Occipital lobe (tissue), 2 donors: ENCODE data around the gene FANCE. TPM values are rescaled to one million over a fixed set of nuclear protein-coding genes. Genes with fewer than 3 reads are reported as not detected.
"Not testable (repeated sequence)": the region's sequence is repeated elsewhere in the genome, so short reads cannot be mapped to it uniquely, and the experiment has no call there.

ENCODE experiments used
- DNase-seq: peaks from one replicate; lab custom pipeline; 2025; lab: John Stamatoyannopoulos, UW
- total RNA-seq: library from RNA; depleted of rRNA; stranded (reverse); fragments of >200 nt; gene quantifications from one replicate; pipeline ENCODE4 v1.2.3, GENCODE V29; 2014

The FANCE gene
- total RNA-seq, 1 donor from 2014 or later: 9.5 TPM

DNA sequence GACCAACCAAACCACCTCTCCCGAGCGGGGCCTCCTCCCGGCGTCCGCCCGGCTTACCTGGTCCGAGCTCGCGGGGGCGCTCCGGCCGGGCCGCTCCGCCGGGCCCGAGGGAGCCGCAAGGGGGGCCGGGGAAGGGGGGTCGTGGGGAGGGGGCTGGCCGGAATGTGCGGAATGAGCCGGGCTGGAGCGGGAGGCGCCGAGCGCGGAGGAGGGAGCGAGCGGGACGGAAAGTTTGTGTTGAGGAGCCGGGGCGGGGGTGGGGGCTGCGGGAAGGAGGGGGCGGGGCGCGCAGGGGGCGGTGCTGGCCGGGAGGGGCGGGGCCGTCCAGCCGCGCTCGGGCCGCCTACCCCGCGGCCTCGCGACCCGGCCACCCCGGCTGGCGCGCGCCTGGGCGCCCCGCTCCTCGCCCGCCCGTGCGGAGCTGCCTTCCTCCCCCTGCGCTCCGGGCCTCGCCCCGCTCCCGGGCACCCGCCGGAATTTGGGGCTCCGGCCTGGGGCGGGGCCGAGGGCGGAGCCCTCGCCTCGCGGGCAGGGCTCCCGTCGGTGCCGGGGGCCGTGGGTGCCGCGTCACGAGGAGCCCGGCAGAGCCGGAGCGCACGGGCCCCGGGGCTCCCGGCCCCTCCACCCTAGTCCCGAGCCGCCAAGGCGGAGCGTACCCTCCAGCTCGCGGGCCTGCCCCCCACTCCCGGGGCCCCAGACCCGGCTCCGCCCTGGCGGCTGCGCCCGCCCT is 44.9 kb downstream of the FANCE start, which contains the start of gene TEAD3:
Gene TEAD3 (minus strand): TSS at position 239 of the 730 bp plus-strand sequence.
- no peak for DNase-seq

DNA sequence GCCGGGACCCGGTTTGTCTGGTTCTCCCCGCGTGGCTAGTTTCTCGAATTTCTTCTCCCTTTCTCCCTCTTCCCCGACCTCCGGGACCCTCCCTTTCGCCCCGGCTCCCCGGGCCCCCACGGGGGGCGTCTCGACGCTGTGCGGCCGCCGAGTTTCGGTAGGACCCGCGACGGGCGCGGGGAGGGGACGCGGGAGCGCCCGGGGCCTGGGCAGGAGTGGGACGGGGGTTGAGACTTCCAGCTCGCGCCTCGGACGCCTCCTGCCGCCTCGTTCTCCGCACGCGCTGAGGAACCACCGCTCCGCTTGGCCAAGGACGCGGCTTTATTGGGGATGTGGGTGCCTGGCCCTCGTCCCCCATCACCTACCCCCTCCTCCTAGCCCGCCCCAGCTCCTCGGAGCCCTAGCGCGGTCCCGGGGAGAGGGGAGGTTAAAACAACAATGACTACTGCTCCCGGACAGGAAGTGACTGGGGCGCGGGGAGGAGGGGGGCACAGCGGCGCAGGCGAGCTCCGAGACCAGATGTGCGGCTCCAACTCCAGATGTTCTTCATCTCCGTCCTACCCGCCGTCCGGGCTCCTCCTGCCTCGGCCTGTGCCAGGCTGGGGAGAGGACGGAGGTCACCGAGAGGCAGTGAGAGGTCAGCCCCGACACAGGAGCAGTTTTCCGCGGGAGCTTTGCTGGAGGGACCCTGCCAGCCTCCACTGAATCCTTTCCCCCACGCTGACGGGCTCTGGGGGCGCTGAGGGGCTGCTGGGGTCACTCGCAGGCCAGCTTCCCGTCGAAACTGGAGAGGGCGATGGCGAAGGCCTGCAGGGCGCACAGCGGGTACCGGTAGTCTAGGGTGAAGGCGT is 45.7 kb downstream of the FANCE start:
- DNase-seq: no peak

DNA sequence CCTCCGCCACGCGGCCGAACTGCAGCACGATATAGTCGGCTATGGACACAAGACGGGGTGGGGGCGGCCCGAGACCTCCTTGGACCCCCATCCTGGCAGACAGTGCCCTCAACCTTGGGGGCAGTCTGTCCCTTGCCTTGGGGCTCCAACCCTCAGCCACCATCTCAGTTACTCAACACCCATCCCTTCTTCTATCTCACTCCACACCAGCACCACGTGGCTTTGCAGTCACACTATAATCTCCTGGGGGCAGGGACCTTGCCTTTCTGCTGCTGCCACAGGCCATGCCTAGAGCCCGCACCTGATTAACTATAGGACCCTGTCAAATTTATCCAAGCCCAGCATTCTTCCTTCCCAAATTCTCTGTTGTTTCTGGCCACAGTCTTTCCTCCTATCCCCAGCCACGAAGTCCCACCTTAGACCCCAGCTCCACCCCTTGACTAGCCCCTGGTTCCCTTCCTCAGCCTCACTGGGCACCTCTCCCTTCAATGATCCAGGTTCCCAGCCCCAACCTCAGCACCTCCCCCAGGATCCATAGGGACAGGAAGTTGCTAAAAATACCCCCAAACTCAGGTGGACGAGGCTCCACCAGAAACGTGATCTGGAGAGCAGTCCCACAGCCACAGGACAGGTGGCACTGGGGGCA is 46.4 kb downstream of the FANCE start:
- DNase-seq: no peak

DNA sequence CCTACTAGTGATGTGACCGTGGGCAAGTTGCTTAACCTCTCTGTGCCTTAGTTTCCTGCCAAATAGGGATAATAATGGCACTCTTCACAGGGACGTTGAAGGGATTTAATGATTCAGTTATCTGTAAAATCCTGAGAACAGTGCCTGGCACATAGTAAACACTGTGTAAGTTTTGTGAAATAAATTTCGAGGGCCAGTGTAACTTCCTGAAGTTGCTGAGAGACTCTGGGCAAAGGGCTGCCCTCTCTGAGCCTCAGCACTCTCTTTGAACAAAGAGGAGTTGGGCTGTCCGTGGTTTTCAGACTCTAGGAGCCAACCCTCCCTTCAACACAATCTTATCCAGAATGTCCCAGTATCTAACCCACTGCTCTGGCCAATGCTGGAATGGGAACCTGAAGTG is 47.2 kb downstream of the FANCE start:
- DNase-seq: no peak

DNA sequence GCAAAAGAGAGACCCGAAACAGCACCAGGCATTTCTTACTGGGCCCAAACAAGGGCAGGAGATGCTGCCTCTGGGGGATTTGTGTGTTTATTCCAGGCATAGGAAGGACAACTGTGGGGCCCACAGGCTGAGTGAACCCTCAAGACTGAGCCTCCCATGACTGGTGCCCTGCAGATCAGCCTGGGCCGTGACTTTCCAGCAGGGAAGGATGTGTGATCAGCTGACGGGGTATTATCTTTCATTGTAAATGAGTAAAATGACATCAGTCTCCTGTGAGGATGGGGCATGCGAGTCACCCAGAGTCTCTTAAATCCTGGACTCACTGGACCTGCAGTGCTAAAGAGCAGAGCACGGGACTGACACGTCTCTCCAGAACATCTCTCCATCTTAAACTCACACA is 48.6 kb downstream of the FANCE start:
- DNase-seq: no peak

DNA sequence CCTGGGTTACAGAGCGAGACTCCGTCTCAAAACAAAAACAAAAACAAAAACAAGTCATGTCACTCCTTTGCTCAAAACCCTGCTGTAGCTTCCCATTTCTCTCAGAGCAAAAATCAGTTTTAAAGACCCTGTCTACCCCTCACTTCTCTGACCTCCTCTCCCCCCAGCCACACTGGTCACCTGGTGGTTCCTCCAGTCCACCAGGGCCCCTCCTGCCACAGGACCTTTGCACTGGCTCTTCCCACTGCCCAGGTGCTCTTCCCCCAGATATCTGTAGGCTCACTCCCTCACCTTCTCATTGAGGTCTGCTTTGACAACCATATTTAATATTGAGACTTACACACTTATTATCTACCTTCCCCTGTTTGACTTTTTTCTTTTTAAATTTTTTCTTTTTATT is 49.6 kb downstream of the FANCE start:
- no peak for DNase-seq

DNA sequence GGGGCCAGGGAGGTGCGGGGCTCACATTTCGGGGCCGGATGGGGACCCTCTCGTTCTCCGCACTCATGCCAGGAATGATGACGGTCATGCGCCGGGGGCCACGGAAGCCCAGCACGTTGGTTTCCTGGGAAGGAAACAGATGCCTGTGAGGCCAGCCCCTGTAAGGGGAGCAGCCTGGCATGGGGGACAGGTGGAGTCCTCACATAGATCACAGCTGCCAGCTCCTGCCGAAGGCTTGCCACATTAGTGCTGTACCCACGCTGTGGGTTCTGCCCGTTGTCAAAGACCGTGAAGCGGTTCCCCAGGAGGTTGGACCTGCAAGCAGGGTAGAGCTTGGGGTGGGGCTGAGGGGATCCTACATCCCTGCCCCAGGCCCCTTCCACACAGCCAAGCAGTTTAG is 51.4 kb downstream of the FANCE start:
- DNase-seq: no peak

DNA sequence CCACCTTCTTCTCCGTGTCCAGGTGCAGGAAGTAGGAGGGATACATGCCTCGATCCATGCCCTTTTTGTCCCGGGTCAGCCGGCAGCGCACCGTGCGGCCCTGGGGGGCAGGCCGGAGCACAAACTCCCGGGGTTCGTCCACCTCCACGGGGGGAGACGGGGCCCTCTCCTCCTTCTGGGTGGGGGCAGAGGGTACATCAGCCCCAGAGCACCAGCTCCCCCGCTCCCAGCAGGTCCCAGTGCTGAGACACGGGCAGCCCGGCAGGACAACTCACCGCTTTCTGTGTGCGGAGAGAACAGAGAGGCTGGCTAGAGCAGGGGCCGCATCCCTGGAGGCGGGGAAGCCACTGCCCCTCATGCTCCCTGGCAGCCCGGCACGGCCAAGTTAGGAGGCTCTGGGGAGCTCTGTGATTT is 53.9 kb downstream of the FANCE start:
- DNase-seq: no peak

DNA sequence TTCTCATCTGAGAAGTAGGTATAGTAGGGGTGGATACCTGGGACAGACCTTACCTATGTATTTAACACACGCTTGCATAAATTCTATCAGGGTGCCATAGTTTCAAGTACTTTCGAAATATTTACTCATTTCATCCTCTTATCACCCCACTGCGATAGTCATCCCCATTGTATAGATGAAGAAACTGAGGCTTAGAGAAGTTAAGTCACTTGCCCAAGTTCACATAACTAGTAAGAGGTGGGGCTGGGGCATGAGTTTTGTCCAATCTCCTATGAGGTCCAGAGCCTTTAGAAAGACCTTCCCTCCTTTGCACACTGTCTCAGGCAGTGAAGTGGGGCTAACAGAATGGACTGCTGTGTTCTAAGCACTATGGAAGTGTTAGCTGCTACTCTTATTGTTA is 54.4 kb downstream of the FANCE start:
- DNase-seq: no peak

DNA sequence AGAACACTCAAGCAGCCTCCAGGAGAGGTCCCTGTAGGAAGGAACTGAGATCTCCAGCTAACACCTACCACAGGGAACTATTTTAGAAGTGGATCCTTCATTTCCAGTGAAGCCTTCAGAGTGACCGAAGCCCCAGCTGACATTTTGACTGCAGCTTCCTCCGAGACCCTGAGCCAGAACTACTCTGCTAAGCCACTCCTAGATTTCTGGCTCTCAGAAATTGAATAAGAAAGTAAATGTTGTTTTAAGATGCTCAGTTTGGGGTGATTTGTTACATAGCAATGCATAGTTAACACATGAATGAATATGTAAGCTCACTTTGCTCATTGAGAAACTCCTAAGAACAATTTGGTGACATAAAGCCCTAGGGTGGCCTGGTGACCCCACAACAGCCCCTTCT is 55.1 kb downstream of the FANCE start:
- DNase-seq: no peak

DNA sequence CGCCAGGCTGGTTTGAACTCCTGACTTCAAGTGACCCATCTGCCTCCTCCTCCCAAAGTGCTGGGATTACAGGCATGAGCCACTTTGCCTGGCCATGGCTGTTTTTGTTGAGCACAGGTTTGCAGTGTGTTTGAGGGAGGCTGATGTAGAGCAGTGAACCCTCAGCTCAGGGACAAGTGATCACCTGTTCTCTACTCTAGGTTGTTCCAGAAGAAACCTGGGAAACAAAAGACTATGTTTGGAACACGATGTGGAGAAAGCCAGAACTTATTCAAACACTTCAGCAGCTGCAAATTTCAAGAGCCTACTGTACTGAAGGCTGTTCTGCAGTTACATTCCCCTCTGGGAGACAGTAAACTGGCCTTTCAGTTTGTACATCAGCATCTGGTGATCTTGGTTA is 55.9 kb downstream of the FANCE start:
- DNase-seq: no peak

DNA sequence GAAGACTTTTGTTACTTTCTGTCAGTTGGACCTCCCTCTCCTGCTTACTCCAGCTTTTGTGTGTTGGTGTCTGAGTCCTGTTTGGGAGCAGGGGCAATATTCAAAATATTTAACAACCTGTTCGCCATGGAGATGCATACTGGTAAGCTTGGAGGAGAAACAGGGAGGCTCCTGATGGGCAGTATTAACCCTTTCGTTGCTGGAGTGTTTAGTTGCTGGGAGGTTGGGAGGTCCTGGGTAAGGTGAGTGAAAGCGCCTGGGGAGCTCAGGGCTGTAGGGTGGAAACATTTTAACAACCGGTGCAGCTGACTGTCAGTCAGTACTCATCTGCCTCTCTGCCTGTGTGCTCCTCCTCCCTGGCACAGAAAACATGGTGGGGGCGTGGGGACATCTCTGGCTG is 56.4 kb downstream of the FANCE start:
- no peak for DNase-seq

DNA sequence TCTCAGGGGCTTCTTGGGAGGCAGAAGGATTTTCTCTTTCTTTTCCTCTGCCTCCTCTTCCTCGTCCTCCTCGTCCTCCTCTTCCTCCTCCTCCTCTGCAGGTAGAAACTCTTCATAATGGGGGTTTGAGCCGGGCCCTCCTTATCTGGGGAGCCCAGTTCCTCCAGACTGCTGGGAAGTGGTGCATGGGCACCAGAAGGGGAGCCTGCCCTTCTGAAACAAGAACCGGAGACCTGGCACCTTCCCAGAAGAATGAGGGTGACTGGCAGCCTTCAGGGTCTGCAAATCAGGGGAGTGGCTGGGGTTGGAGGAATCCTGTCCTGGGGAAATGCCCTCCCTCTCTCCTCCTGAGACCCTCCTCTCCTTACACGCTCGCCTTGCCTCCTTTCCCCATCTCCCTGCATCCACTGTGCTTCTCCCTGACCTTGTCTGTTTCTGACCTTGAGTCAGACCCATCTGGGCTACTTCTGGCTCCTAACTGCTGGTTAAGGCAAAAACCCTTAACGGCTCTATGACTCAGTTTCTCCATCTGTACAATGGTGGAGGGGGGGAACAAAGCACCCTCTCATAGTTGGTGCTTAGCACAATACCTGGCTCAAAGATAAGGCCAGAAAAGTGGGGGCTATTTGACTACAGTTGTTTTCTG is 58.9 kb downstream of the FANCE start:
- no peak for DNase-seq

DNA sequence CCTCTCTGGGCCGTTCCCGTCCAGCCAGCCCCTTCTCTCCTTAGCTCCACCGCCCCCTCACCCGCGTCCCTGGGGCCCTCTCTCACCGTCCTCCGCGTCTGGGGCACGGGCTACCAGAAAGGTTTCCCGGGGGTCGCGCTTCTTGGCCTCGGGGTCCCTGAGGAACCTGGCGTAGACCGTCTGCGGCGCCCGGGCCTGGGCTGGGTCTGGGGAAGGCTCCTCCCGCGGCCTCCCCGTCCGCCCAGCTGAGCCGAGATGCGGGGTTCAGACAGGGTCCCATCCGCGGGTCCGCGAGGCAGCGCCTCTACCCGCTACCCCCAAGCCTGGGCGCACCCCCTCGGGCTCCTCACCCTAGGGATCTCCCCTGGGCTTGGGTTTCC is 59.4 kb downstream of the FANCE start:
- no peak for DNase-seq

DNA sequence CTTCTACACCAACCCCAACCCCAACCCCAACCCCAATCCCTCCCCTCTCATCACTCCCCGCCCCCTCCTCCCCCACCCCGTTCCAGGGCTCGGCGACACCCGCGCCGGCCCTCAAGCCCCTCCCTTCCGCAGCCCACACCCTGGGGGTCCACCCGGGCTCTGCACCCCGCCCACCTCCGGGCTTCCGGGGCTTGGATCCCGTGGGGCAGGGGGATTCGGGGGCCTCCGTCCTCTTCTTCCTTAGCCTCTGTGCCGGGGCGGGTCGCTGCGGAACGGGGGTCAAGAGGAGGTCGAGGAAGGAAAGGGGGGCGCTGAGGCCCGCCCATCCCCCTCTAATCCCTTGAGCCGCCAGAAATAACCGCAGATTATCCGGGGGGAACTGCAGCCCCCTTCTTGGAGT is 59.9 kb downstream of the FANCE start:
- DNase-seq: no peak

DNA sequence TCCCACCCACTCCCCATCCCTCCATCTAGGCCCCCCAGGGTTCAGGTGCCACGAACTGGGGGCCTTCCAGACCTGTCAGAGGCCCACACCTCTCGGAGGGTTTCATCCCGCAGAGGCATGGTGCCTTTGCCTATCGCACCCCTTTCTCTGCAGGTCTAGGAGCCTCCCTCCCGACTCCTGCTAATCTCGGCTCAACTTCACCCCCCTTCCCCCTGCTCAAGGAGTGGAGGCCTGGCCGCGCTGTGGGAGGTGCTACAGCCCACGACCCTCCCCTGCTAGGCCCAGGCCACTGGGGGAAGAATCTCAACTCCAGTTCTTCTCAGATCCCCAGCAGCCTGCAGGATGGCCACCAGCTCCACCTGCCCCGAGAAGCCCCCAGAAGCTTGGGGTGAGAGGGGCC is 60.6 kb downstream of the FANCE start, which contains the start of gene TULP1:
Gene TULP1 (minus strand): TSS at position 157 of the 400 bp plus-strand sequence. CDS start 38 bp downstream, at position 119.
- DNase-seq: no peak

DNA sequence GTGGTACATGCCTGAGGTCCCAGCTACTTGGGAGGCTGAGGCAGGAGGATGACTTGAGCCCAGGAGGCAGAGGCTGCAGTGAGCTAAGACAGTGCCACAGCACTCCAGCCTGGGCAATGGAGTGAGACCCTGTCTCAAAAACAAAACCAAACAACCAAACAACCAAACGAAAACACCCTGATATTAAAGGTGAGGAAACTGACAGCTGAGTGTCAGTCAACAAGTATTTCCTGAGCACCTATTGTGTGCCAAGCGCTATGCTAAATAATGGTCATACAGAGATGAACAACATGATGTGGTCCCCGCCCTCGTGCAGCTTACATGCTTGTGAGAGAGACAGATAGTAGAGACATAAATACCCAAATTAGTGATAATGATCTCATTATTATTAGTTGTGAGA is 62.4 kb downstream of the FANCE start:
- DNase-seq: no peak

DNA sequence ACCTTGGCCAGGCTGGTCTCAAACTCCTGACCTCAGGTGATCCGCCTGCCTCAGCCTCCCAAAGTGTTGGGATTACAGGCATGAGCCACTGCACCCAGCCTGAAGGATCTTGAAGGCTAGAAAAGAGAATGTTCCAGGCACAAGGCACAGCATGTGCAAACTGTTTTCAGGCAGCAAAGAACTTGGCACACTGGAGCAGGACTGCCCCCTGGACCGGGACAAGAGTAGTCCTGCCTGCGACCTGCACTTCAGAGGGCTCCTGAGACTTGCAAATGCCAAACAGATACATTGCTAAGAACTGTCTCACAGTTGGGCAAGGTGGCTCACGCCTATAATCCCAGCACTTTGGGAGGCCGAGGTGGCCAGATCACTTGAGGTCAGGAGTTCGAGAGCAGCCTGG is 63.8 kb downstream of the FANCE start:
- not testable (repeated sequence) for DNase-seq
